HepG2 (cell line): ENCODE data around the gene TSPAN17. TPM values are rescaled to one million over a fixed set of nuclear protein-coding genes. Genes with fewer than 3 reads are reported as not detected.

Experiments
- ARID2 ChIP-seq: sonication (generic); formaldehyde crosslinking; IDR thresholded peaks from 2 replicates; pipeline ENCODE4 v1.8.1; 2022; ENCODE audit warnings: mild to moderate bottlenecking, missing genetic modification reagents, borderline replicate concordance
- CBFB ChIP-seq: sonication (generic); formaldehyde crosslinking; IDR thresholded peaks from 2 replicates; pipeline ENCODE4 v1.4.0; 2020; ENCODE audit warnings: missing genetic modification reagents
- CBX5 ChIP-seq: sonication (generic); formaldehyde crosslinking; IDR thresholded peaks from 2 replicates; pipeline ENCODE4 v1.4.0; 2020; ENCODE audit warnings: missing genetic modification reagents, borderline replicate concordance
- CC2D1A ChIP-seq: sonication (generic); formaldehyde crosslinking; IDR thresholded peaks from 2 replicates; pipeline ENCODE4 v1.8.1; 2023; ENCODE audit warnings: mild to moderate bottlenecking, missing genetic modification reagents
- CTCF ChIP-seq: sonication (generic); formaldehyde crosslinking; IDR thresholded peaks from 2 replicates; pipeline ENCODE4 v1.5.0; 2020; ENCODE audit warnings: mild to moderate bottlenecking, missing genetic modification reagents, moderate library complexity
- DMAP1 ChIP-seq: IDR thresholded peaks from 2 replicates; pipeline ENCODE4 v1.6.1; 2016
- HOXA5 ChIP-seq: sonication (generic); formaldehyde crosslinking; IDR thresholded peaks from 2 replicates; pipeline ENCODE4 v1.4.0; 2020; ENCODE audit warnings: missing genetic modification reagents
- KLF6 ChIP-seq: IDR thresholded peaks from 2 replicates; pipeline ENCODE4 v1.8.0; 2016; ENCODE audit warnings: missing biosample characterization, missing genetic modification reagents
- MAFF ChIP-seq: IDR thresholded peaks from 2 replicates; pipeline ENCODE4 v1.6.1; 2011; ENCODE audit warnings: low read depth, low read length, improper control_type of control experiment
- PCBP1 ChIP-seq: fragments of 200-400 bp; formaldehyde crosslinking; IDR thresholded peaks from 2 replicates; pipeline ENCODE4 v1.6.1; 2017; ENCODE audit warnings: mild to moderate bottlenecking, low read depth, low read length, borderline replicate concordance
- REST ChIP-seq, 2 experiments: IDR thresholded peaks; 2 replicates each; pipeline ENCODE4 v1.6.1; 2011 to 2012; ENCODE audit warnings: low read length in 2 of 2, borderline replicate concordance in 1 of 2, low read depth in 1 of 2, mild to moderate bottlenecking in 1 of 2, moderate library complexity in 1 of 2
- ZBTB37 ChIP-seq: sonication (generic); formaldehyde crosslinking; IDR thresholded peaks from 2 replicates; pipeline ENCODE4 v1.4.0; 2020; ENCODE audit warnings: mild to moderate bottlenecking, missing genetic modification reagents
- ZGPAT ChIP-seq: IDR thresholded peaks from 2 replicates; pipeline ENCODE4 v1.6.1; 2016; ENCODE audit warnings: mild to moderate bottlenecking
- ZMYM3 ChIP-seq: sonication (generic); formaldehyde crosslinking; IDR thresholded peaks from 2 replicates; pipeline ENCODE4 v1.5.1; 2020; ENCODE audit warnings: mild to moderate bottlenecking, missing genetic modification reagents
- ZNF512B ChIP-seq: sonication (generic); formaldehyde crosslinking; IDR thresholded peaks from 2 replicates; pipeline ENCODE4 v1.5.1; 2020; ENCODE audit warnings: missing genetic modification reagents, mild to moderate bottlenecking, borderline replicate concordance
- ZNF607 ChIP-seq: sonication (generic); formaldehyde crosslinking; IDR thresholded peaks from 2 replicates; pipeline ENCODE4 v1.5.1; 2020; ENCODE audit warnings: missing genetic modification reagents, mild to moderate bottlenecking, borderline replicate concordance
- ZNF616 ChIP-seq: sonication (generic); formaldehyde crosslinking; IDR thresholded peaks from 2 replicates; pipeline ENCODE4 v1.5.0; 2020; ENCODE audit warnings: low read depth, mild to moderate bottlenecking, missing genetic modification reagents
- ZNF629 ChIP-seq: sonication (generic); formaldehyde crosslinking; conservative IDR thresholded peaks from 2 replicates; pipeline ENCODE4 v1.5.0; 2020; ENCODE audit warnings: missing genetic modification reagents
- ZNF749 ChIP-seq: sonication (generic); formaldehyde crosslinking; IDR thresholded peaks from 2 replicates; pipeline ENCODE4 v1.8.0; 2022; ENCODE audit warnings: mild to moderate bottlenecking, missing genetic modification reagents, moderate library complexity, borderline replicate concordance
- ZSCAN20 ChIP-seq: sonication (generic); formaldehyde crosslinking; IDR thresholded peaks from 2 replicates; pipeline ENCODE4 v1.4.0; 2020; ENCODE audit warnings: missing genetic modification reagents, mild to moderate bottlenecking, borderline replicate concordance
- polyA plus RNA-seq, 8 experiments: library from polyadenylated mRNA; depleted of rRNA in 3 of 8; stranded (reverse) in 7 of 8; unstranded in 1 of 8; fragments of >200 nt; fragmentation: Illumina TruSeq in 4 of 8; extraction: Trizol in 4 of 8; gene quantifications; 2 replicates each; pipeline versions ENCODE4 v1.2.1 to v1.2.3, GENCODE V29; 2011 to 2016; ENCODE audit warnings: low read depth in 4 of 8, missing spikeins in 1 of 8, mixed read lengths in 1 of 8; ENCODE audit not compliant: insufficient read depth in 1 of 8
- total RNA-seq, 5 experiments: library from RNA; depleted of rRNA; stranded (reverse); fragments of >200 nt; fragmentation: Illumina TruSeq; extraction: Trizol; gene quantifications; 2 replicates each; pipeline ENCODE4 v1.2.3, GENCODE V29; 2016; ENCODE audit warnings: low read depth in 1 of 5

Gene TSPAN17
- total and polyA plus RNA-seq, 2 of the 13 experiments (the other 11 are each of a cell fraction or from before 2014, with no cell fraction given), result 11.5 to 15.0 TPM

- no peak for TF ChIP-seq DMAP1 (CRISPR knock-in tag)
- peak; percentile 90 to 98 for TF ChIP-seq REST (IDR thresholded peaks at IDR 0.05; ENCODE audit: borderline replicate concordance in 1 of 2, low read depth in 1 of 2, low read length in 2 of 2)
- no peak for TF ChIP-seq CTCF
- peak; percentile 37; the same call in 1 of the 2 replicates for TF ChIP-seq ZGPAT (CRISPR knock-in tag)
- TF ChIP-seq MAFF, result no peak
- no peak for TF ChIP-seq ZNF629 (CRISPR knock-in tag)
- TF ChIP-seq ZNF512B (CRISPR knock-in tag), result no peak
- no peak for TF ChIP-seq ZBTB37 (CRISPR knock-in tag)
- TF ChIP-seq CBX5, result 0 out of 2 replicates have a peak, but pooled peaks have one; percentile 47
- TF ChIP-seq PCBP1, result no peak
- no peak for TF ChIP-seq ZNF616
- TF ChIP-seq ZNF749 (CRISPR knock-in tag), result 0 out of 2 replicates have a peak, but pooled peaks have one; percentile 58
- peak; percentile 97 for TF ChIP-seq KLF6
- no peak for TF ChIP-seq ZSCAN20 (CRISPR knock-in tag)
- TF ChIP-seq HOXA5, result peak; percentile 79
- TF ChIP-seq CBFB, result no peak
- TF ChIP-seq ZMYM3 (CRISPR knock-in tag), result no peak
- TF ChIP-seq ZNF607 (CRISPR knock-in tag), result 0 out of 2 replicates have a peak, but pooled peaks have one; percentile 41
- no peak for TF ChIP-seq CC2D1A (CRISPR knock-in tag)
- TF ChIP-seq ARID2 (CRISPR knock-in tag), result no peak
Observed at GRCh38 chr5:176611435-176611834, 35.8 kb upstream of the TSPAN17 start (continued).
